ENCODE measurements around the gene DAAM2. TPM values are rescaled to one million over a fixed set of nuclear protein-coding genes. Genes with fewer than 3 reads are reported as not detected.

DAAM2 gene
- total RNA-seq, 6 donors from 2014 or later: 21.0 to 81.7 (median 31.9) TPM

DNA sequence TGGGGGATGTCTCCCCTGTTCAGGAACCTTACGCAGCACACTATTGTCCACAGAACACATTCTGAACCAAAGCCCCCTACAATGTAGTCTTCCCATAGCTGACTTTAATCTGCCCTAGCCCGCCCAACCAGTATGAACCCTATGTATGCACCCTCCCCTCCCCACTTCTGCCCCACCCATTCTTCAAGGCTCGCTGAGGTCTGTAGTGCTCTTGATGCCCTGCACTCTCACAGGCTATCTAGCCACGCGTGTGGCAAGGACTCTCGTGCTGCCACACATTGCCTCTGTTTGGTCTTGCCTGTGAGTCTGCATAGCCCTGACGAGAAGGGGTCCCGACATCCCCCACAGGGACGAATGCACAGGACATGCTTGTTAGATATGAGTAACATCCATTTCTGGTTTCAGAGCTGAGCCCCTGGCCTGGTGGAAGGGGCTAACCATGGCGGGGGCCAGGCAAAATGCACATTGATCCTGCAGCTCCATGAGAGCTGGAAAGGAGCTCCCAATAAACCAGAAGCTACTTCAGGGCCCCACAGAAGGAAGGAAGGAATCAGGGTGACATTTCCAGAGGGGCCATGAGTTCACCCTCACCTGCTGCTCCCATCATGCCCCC lies 119.4 kb downstream of the DAAM2 start:
- TF ChIP-seq CTCF (IDR thresholded peaks at IDR 0.05) (no peak), EP300 (IDR thresholded peaks at IDR 0.05) (no peak), POLR2AphosphoS5 (IDR thresholded peaks at IDR 0.05) (no peak), POLR2A (IDR thresholded peaks at IDR 0.05) (no peak)
- Histone ChIP-seq H3K27ac (no peak overlapping the region), H3K9me3 (no peaks in the 10 kb centered on the region), H3K4me3 (no peak overlapping the region), H3K36me3 (peaks cover 5 to 75% (median 40%) of the 10 kb centered on the region in 4 donors), H3K27me3 (no peaks in the 10 kb centered on the region), H3K4me1 (no peaks in the 10 kb centered on the region)
- ATAC-seq (ENCODE audit: low FRiP score in 2 of 2) (no peak), DNase-seq (no peak)
- 87 to 91% methylated on average over 9 to 10 of the region's 10 CpGs for WGBS, 2 donors

GRCh38 chr6:39912446-39912845 lies 120.3 kb downstream of the DAAM2 start:
- Histone ChIP-seq H3K4me3 (no peak overlapping the region), H3K9me3 (no peaks in the 10 kb centered on the region), H3K27me3 (no peaks in the 10 kb centered on the region), H3K4me1 (no peaks in the 10 kb centered on the region), H3K36me3 (peaks cover 5 to 75% (median 36%) of the 10 kb centered on the region in 4 donors), H3K27ac (peak overlapping the region in 1 of 4 donors; percentile 22)
- no peak for ATAC-seq (ENCODE audit: low FRiP score in 2 of 2)
- no peak for DNase-seq
- TF ChIP-seq POLR2A (IDR thresholded peaks at IDR 0.05) (no peak), POLR2AphosphoS5 (IDR thresholded peaks at IDR 0.05) (no peak), CTCF (IDR thresholded peaks at IDR 0.05) (no peak), EP300 (IDR thresholded peaks at IDR 0.05) (no peak)
- WGBS, 2 donors: 100% methylated on average over 4 of the region's 4 CpGs

DNA sequence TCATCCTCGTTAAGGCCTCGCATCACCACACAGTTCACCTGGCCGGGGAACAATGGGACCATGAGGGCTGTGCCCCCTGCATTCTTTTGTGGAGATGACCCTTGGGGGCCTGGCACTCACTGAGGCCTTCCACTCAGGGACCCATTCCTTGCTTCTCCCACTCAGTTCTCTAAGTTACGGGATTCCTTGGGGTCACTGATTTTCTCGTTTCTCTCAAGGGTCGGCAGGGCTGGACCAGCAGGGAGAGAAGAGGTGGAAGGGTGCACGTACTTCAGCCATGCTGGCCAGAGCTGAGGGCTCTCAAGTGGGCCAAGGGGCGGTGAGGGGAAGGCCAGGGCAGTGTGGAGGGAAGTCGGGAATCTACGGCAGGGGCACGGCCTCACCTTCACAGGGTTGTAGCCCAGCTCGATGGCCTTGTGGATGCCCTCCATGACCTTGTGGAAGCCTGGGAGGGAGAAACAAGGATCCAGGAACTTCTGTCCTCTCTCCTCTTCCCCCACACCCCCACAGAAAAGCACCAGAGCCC lies 121.3 kb downstream of the DAAM2 start:
- DNase-seq: no peak
- 94 to 100% methylated on average over 7 to 12 of the region's 12 CpGs for WGBS, 2 donors
- ATAC-seq (ENCODE audit: low FRiP score in 2 of 2): no peak

GRCh38 chr6:39914239-39914638 lies 122.1 kb downstream of the DAAM2 start:
- no peak for TF ChIP-seq EP300 (IDR thresholded peaks at IDR 0.05)
- TF ChIP-seq POLR2A (IDR thresholded peaks at IDR 0.05): no peak
- TF ChIP-seq POLR2AphosphoS5 (IDR thresholded peaks at IDR 0.05): no peak
- no peak for TF ChIP-seq CTCF (IDR thresholded peaks at IDR 0.05)
- Histone ChIP-seq H3K4me1 (no peaks in the 10 kb centered on the region), H3K27me3 (no peaks in the 10 kb centered on the region), H3K9me3 (no peaks in the 10 kb centered on the region), H3K36me3 (peaks cover 5 to 71% (median 36%) of the 10 kb centered on the region in 4 donors), H3K27ac (no peak overlapping the region), H3K4me3 (no peak overlapping the region)
- 87 to 89% methylated on average over 3 of the region's 3 CpGs for WGBS, 2 donors
- no peak for DNase-seq
- ATAC-seq (ENCODE audit: low FRiP score in 2 of 2): no peak

More for the DNA sequence above, 121.3 kb downstream of the DAAM2 start:
- H3K27ac ChIP-seq: no peak overlapping the region
- no peaks in the 10 kb centered on the region for H3K27me3 ChIP-seq
- no peak for TF ChIP-seq POLR2A (IDR thresholded peaks at IDR 0.05)
- H3K4me1 ChIP-seq: no peaks in the 10 kb centered on the region
- no peak overlapping the region for H3K4me3 ChIP-seq
- peaks cover 5 to 76% (median 36%) of the 10 kb centered on the region in 4 donors for H3K36me3 ChIP-seq
- H3K9me3 ChIP-seq: no peaks in the 10 kb centered on the region

DNA sequence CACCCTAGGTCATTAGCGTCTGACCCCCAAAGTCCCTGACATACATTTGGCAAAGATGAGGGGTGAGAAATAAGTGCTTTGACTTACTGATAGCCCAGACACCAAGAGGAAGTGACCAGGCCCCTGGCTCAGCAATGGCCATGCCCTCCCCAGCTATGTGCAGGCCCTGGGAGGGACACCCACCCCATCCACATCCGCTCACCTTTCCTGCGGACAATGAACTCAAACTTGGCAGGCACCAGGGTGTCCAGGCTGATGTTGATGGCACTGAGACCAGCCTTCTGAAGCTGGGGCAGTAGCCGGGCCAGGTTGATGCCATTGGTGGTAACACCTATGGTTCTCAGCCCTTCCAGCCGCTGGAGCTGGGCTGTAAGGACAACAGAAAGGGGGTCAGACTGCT lies 123.7 kb downstream of the DAAM2 start:
- H3K27me3 ChIP-seq: no peaks in the 10 kb centered on the region
- 93 to 96% methylated on average over 3 to 4 of the region's 5 CpGs for WGBS, 2 donors
- H3K36me3 ChIP-seq: peaks cover 5 to 68% (median 32%) of the 10 kb centered on the region in 4 donors
- ATAC-seq (ENCODE audit: low FRiP score in 2 of 2) (no peak), DNase-seq (no peak)
- no peaks in the 10 kb centered on the region for H3K4me1 ChIP-seq
- no peaks in the 10 kb centered on the region for H3K9me3 ChIP-seq
- no peak overlapping the region for H3K27ac ChIP-seq
- no peak overlapping the region for H3K4me3 ChIP-seq
- TF ChIP-seq CTCF (IDR thresholded peaks at IDR 0.05): no peak
- no peak for TF ChIP-seq POLR2A (IDR thresholded peaks at IDR 0.05)
- no peak for TF ChIP-seq POLR2AphosphoS5 (IDR thresholded peaks at IDR 0.05)
- TF ChIP-seq EP300 (IDR thresholded peaks at IDR 0.05): no peak
